ENCODE data around the gene LRP5.

LRP5 gene

GRCh38 chr11:68321293-68322051, 9.1 kb downstream of the LRP5 start:
- Histone ChIP-seq H3K27me3 (ENCODE audit: insufficient read depth, poor library complexity, severe bottlenecking) (no peaks in the 10 kb centered on the region), H3K4me3 (ENCODE audit: severe bottlenecking) (no peak overlapping the region), H3K4me1 (ENCODE audit: insufficient read depth, poor library complexity, severe bottlenecking) (peaks cover 17% of the 10 kb centered on the region), H3K27ac (ENCODE audit: poor library complexity, severe bottlenecking) (peak overlapping the region; percentile 75), H3K9me3 (ENCODE audit: severe bottlenecking) (no peaks in the 10 kb centered on the region), H3K36me3 (ENCODE audit: low read depth) (no peaks in the 10 kb centered on the region)
- ATAC-seq (ENCODE audit: low read depth) (peak; percentile 84), DNase-seq (ENCODE audit: low spot score) (no peak)
- TF ChIP-seq CTCF (IDR thresholded peaks at IDR 0.05; ENCODE audit: poor library complexity, severe bottlenecking) = no peak

DNA sequence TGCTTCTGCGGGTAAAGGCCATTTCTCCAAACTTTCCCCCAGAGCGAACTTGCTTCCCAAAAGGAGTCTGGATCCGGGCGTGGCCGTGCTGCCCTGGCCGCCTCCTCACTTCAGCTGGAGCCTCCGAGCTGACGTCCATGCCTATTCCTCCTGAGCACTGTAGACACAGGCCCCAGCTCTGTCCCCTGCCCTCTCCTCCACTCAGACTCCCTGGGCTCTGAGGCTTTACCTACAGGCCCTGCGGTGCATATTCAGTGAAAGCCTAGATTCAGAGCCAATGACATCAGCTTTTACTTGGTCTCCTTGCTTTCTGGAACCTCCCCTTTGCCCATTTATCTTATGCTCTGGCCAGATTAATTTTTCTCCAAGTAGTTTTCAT, 9.7 kb downstream of the LRP5 start:
- DNase-seq (ENCODE audit: low spot score) (no peak), ATAC-seq (ENCODE audit: low read depth) (peak; percentile 47)
- TF ChIP-seq CTCF (IDR thresholded peaks at IDR 0.05; ENCODE audit: poor library complexity, severe bottlenecking) = no peak
- Histone ChIP-seq H3K4me3 (ENCODE audit: severe bottlenecking) (no peak overlapping the region), H3K9me3 (ENCODE audit: severe bottlenecking) (no peaks in the 10 kb centered on the region), H3K27me3 (ENCODE audit: insufficient read depth, poor library complexity, severe bottlenecking) (no peaks in the 10 kb centered on the region), H3K27ac (ENCODE audit: poor library complexity, severe bottlenecking) (peak overlapping the region; percentile 75), H3K36me3 (ENCODE audit: low read depth) (no peaks in the 10 kb centered on the region), H3K4me1 (ENCODE audit: insufficient read depth, poor library complexity, severe bottlenecking) (peaks cover 17% of the 10 kb centered on the region)

DNA sequence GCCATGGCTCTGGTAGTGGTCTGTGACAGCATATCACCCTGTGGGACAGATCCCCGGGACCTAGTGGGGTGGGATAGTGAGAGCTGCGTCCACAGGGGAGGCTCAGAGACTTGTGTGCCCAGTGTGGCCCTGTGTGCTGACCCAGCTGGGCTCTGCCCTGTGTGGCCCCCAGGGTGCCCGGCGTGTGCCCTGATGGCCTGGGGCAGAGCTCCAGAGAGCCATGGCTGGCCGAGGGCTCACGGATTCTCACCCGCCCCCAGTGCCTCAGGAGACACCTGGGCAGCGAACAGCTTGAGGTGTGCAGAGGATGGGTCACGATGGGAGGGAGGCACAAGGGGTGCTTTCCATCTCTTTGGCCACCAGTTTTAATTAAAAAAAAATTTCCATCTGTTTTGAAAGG, 11.8 kb downstream of the LRP5 start:
- H3K36me3 ChIP-seq (ENCODE audit: low read depth) = no peaks in the 10 kb centered on the region
- no peak for DNase-seq (ENCODE audit: low spot score)
- H3K4me3 ChIP-seq (ENCODE audit: severe bottlenecking) = no peak overlapping the region
- H3K27me3 ChIP-seq (ENCODE audit: insufficient read depth, poor library complexity, severe bottlenecking) = no peaks in the 10 kb centered on the region
- no peak overlapping the region for H3K27ac ChIP-seq (ENCODE audit: poor library complexity, severe bottlenecking)
- peaks cover 17% of the 10 kb centered on the region for H3K4me1 ChIP-seq (ENCODE audit: insufficient read depth, poor library complexity, severe bottlenecking)
- no peaks in the 10 kb centered on the region for H3K9me3 ChIP-seq (ENCODE audit: severe bottlenecking)
- ATAC-seq (ENCODE audit: low read depth) = no peak
- TF ChIP-seq CTCF (IDR thresholded peaks at IDR 0.05; ENCODE audit: poor library complexity, severe bottlenecking) = no peak

DNA sequence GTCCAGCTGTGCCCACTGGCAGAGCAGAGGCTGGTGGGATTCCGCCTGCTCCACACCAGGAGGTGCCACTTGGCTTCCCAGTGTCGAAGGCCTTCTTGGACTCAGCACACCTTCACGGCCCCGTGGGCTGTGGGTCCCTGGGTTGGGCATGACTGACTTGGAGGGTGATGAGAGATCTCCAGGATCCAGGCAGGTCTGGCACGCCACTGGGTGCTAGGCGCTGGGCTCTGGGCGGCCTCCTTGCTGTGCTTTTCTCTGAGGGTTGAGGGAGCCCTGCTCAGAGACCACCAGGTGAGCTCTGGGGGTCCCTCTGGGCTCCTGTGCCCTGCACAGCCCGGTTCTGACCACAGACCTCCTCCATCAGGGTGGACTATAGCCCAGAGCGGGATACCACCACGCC, 12.3 kb downstream of the LRP5 start:
- no peaks in the 10 kb centered on the region; the same call in 1 of the 2 replicates for H3K36me3 ChIP-seq (ENCODE audit: low read depth)
- DNase-seq (ENCODE audit: low spot score) (no peak), ATAC-seq (ENCODE audit: low read depth) (no peak)
- no peaks in the 10 kb centered on the region for H3K9me3 ChIP-seq (ENCODE audit: severe bottlenecking)
- TF ChIP-seq CTCF (IDR thresholded peaks at IDR 0.05; ENCODE audit: poor library complexity, severe bottlenecking) = no peak
- H3K27ac ChIP-seq (ENCODE audit: poor library complexity, severe bottlenecking) = no peak overlapping the region
- H3K4me1 ChIP-seq (ENCODE audit: insufficient read depth, poor library complexity, severe bottlenecking) = peaks cover 17% of the 10 kb centered on the region
- H3K4me3 ChIP-seq (ENCODE audit: severe bottlenecking) = no peak overlapping the region
- H3K27me3 ChIP-seq (ENCODE audit: insufficient read depth, poor library complexity, severe bottlenecking) = no peaks in the 10 kb centered on the region

DNA sequence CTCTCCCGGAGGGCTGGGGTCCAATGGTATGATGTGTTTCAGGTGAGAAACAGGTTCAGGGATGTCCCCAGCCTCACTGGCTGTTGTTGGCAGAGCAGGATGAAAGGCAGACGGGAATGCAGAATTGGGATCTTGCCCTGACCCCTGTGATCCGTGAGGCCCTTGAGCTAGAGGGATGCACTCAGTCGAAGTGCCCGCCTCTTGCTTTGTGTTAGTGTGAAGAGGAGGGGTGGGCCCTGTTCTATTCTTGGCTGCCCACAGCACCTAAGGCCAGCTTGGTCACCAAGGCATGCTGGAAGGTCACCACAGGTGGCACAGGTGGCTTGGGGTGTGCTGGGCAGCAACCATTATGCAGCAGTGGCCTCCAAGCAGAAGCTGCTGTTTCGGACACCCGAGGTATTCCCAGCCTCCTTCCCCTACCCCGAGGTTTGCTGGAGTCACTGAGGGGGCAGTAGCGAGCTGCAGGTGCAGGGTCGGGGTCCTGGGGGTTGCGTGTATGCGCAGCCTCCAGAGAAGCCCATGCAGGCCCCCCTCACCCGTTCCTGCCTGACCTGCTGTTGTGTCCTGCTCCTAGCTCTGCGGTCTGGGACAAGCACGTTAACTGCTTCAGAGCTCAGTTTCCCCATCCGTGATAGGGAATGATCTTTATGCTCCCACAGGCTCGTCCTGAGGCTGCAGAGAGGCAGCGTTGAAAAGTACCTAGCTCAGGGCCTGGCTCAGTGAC, 13.0 kb downstream of the LRP5 start:
- no peak for DNase-seq (ENCODE audit: low spot score)
- H3K36me3 ChIP-seq (ENCODE audit: low read depth) = no peaks in the 10 kb centered on the region; the same call in 1 of the 2 replicates
- ATAC-seq (ENCODE audit: low read depth) = no peak

More for the DNA sequence above, 13.0 kb downstream of the LRP5 start:
- H3K27ac ChIP-seq (ENCODE audit: poor library complexity, severe bottlenecking) = no peak overlapping the region
- no peak for TF ChIP-seq CTCF (IDR thresholded peaks at IDR 0.05; ENCODE audit: poor library complexity, severe bottlenecking)
- no peaks in the 10 kb centered on the region for H3K9me3 ChIP-seq (ENCODE audit: severe bottlenecking)
- H3K4me1 ChIP-seq (ENCODE audit: insufficient read depth, poor library complexity, severe bottlenecking) = peaks cover 17% of the 10 kb centered on the region
- H3K27me3 ChIP-seq (ENCODE audit: insufficient read depth, poor library complexity, severe bottlenecking) = no peaks in the 10 kb centered on the region
- H3K4me3 ChIP-seq (ENCODE audit: severe bottlenecking) = no peak overlapping the region

Data from RWPE2 (cell line).